Epithelial cell of esophagus (primary cell): Measurements from ENCODE around the gene DNAJC6.
A peak's percentile ranks its signal among the peaks of the same experiment; 100 is the strongest.

ENCODE experiments used
- DNase-seq: peaks from one replicate; pipeline ENCODE4 v3.0.0; 2010; ENCODE audit warnings: low read depth
- H3K4me3 ChIP-seq: 2 replicates; pipeline ENCODE4 v1.5.1; 2011; ENCODE audit warnings: mild to moderate bottlenecking, low read length, control low read depth
- TF ChIP-seq, protein P1 (sequence below): IDR thresholded peaks from 2 replicates; pipeline ENCODE4 v1.5.1; 2011; ENCODE audit warnings: low read depth, mild to moderate bottlenecking, low read length, control low read depth, inconsistent platforms; ENCODE audit not compliant: insufficient read depth; ENCODE audit errors: missing control alignments

The DNAJC6 gene

DNA sequence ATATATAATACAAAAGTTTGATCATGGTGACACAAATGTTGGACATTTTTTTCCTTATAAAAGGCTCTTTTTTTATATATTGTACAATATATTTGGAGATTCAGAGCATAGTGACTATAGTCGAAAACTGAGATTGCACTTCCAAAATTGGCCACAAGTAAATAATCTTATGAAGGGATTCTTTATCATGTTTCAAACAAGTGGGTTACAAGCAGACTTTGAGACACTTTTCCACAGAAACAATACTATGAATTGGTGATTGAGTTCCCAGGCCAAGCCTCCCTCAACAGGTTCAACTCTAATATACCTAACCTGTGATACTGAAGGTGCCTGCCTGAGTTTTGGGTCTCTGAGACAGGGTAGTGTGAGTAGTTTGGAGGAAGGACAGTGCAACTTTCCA, 124.9 kb downstream of the DNAJC6 start:
- DNase-seq, result no peak
- TF ChIP-seq, protein P1, sequence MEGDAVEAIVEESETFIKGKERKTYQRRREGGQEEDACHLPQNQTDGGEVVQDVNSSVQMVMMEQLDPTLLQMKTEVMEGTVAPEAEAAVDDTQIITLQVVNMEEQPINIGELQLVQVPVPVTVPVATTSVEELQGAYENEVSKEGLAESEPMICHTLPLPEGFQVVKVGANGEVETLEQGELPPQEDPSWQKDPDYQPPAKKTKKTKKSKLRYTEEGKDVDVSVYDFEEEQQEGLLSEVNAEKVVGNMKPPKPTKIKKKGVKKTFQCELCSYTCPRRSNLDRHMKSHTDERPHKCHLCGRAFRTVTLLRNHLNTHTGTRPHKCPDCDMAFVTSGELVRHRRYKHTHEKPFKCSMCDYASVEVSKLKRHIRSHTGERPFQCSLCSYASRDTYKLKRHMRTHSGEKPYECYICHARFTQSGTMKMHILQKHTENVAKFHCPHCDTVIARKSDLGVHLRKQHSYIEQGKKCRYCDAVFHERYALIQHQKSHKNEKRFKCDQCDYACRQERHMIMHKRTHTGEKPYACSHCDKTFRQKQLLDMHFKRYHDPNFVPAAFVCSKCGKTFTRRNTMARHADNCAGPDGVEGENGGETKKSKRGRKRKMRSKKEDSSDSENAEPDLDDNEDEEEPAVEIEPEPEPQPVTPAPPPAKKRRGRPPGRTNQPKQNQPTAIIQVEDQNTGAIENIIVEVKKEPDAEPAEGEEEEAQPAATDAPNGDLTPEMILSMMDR, result peak; percentile 2
- H3K4me3 ChIP-seq, result no peak overlapping the region

DNA sequence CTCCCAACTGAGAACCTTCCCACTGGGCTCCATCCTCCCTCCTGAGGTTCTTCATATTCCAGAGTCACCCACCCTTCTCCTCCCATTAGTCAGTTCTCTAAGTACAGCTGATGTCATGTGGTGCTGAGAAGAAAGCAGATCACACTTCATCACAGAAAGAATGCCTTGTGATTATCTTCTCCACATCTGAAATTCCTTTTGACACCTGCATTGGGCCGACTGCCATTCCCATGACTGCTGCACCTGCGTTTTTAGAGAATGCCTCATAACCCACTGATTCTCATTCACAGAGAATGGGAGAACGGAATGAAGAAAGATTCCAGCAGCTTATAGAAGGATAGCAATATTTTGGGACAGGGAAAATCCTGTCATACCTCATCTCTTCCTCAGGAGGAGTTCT, 125.4 kb downstream of the DNAJC6 start:
- DNase-seq, result no peak
- no peak overlapping the region for H3K4me3 ChIP-seq
- TF ChIP-seq, protein P1, result no peak

DNA sequence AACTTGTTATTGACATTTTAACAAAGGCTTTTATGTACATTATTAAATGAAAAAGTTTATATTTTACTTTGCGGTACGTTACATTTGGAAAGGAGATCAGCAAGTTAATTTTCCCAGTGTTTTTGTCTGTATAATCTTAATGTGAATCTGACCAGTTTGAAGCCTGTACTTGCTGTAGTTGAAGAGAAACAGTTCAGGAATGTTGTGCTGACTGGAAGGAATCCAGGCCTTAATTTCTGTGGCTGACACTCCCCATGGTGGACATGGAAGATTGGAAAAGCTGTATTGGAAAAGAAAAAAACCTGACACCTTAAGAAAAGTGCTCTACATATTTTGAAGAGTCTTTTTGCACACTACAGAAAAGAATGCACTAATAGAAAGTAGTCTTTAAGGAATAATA, 126.6 kb downstream of the DNAJC6 start:
- H3K4me3 ChIP-seq, result no peak overlapping the region
- TF ChIP-seq, protein P1, result no peak
- DNase-seq, result no peak

DNA sequence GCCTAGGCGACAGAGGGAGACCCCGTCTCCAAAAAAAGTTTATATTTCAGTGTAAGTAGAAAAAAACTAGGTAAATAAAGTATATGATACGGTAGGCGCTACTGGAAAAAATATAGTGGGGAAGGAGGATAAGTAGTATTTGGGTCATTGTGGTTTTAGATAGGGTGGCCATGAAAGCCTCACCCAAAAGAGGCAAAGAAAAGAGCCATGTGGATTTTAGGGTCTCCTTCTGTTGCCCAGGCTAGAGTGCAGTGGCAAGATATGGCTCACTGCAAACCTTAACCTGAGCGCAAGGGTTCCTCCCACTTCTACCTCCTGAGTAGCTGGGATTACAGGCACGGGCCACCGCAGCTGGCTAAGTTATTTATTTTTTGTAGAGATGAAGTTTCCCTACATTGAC, 128.3 kb downstream of the DNAJC6 start:
- TF ChIP-seq, protein P1, result no peak
- DNase-seq, result no peak
- H3K4me3 ChIP-seq, result no peak overlapping the region

DNA sequence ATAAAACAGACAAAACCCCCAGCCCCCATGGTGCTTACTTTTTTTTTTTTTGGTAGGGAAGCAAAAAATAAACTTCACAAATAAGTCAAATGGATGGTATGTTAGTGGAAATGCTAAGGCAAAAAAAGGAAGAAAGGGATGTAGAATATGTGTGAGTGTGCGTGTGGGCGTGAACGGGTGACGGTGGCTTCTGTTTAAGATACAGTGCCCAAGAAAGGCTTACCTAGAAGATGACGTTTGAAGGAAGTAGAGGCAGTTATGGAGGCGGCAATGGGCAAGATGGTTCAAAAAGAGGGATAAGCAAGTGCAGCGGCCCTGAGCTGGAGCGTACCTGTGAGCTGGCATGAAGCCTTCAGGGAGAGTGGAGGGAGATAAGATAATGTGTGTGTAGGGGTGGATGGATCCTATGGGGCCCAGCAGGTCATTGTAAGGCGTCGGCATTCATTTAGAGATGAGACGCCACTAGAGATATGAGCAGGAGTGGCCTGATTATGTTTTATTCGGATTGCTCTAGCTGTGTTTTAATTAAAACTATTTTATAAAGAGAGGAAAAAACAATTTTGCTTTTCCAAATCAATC, 131.1 kb downstream of the DNAJC6 start:
- TF ChIP-seq, protein P1, result no peak
- DNase-seq, result no peak
- H3K4me3 ChIP-seq, result no peak overlapping the region

DNA sequence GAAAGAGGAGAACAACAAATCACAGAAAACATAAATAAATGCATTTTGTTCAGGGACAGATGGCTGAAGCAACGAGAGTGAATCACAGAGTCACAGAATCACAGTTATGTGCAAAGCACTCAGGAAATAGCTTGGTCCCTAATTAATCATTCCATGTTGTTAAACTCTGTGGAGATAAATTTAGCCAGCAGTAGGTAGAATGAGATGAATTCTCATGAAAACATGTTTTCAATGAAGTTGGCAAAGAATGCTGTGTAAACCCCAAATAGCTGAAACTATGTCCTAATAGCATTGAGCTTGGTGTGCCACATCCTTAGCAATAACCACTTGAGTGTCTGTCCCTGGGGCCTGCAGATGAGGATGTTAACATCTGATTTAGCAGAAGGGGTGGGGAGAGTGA, 131.6 kb downstream of the DNAJC6 start:
- TF ChIP-seq, protein P1, result no peak
- DNase-seq, result no peak
- H3K4me3 ChIP-seq, result no peak overlapping the region

DNA sequence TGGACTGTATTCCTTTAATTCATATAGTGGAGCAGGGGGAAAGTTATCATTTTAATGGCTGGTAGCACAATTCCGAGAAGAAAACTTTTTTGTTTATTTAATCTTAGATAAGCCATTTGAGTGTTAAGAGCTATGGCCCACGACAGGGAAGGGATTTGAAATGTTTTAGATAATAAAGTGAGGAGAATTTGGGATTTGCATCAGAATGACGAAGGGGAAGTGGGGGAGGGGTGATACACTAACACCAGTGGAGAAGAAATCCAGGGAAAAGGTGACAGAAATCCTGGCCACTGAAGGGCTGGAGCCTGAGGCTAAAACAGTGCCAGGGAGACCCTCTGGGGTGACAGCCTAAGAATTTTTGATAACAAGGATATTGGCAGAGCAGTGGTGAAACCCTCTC, 132.1 kb downstream of the DNAJC6 start:
- H3K4me3 ChIP-seq, result no peak overlapping the region
- TF ChIP-seq, protein P1, result no peak
- DNase-seq, result no peak
